Stimulated activated CD4-positive, alpha-beta T cell treated with anti-CD3 and anti-CD28 coated beads, Interleukin-15, amount 100 ng/mL, for 1 hour (primary cell): ENCODE results near the gene ACAN.

Experiments used
- DNase-seq, 2 donors: peaks; one replicate each; pipeline ENCODE4 v3.0.0-alpha.2; 2020; ENCODE audit warnings: low read depth in 1 of 2, low spot score in 1 of 2

Gene ACAN

DNA sequence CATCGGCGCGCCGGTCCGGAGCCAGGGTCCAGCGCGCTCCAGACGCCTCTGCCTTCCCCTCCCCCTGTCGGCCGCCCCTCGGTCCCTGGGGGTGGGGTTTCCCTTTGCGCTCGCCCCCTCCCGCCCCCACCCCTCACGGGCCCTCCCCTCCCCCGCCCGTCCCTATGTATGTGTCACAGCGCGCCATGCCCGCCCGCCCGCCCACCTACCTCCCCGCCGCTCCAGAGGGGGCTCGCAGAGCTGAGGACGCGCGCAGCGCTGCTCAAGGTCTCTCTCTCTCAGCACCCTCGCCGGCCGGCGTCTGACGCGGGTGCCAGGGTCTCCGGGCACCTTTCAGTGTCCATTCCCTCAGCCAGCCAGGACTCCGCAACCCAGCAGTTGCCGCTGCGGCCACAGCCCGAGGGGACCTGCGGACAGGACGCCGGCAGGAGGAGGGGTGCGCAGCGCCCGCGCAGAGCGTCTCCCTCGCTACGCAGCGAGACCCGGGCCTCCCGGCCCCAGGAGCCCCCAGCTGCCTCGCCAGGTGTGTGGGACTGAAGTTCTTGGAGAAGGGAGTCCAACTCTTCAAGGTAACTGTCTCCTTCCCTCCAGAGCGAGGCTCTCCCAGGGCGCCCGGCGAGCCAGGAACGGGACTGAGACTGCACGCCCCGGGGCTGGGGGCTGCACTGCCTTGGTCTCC lies at the start of gene ACAN:
TSS of gene ACAN (plus strand) at position 196 of the 679 bp plus-strand sequence. CDS start 32,771 bp downstream, outside the sequence.
- no peak for DNase-seq

GRCh38 chr15:88756521-88756920 lies 46.7 kb upstream of the ACAN start:
- no peak for DNase-seq

DNA sequence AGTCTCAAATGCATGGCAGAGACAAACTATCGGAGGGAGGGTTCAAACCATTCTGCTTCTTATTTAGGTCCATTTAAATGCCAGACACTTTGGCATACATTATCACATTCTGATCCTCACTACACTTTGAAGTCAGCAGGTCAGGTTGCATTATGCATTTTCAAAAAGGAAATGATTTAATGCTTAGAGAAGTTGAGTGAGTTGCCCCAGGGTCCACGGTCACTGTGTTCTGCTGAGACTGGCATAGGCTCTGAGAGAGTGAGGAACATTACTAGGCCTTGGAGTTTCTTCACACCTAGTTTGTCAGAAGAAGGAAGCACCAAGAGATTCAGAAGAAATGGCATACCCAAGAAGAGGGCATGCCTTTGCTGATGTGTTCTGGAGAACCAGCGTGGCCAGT lies 46.3 kb upstream of the ACAN start:
- DNase-seq, result no peak

GRCh38 chr15:88759872-88760271 lies 43.4 kb upstream of the ACAN start:
- no peak for DNase-seq

DNA sequence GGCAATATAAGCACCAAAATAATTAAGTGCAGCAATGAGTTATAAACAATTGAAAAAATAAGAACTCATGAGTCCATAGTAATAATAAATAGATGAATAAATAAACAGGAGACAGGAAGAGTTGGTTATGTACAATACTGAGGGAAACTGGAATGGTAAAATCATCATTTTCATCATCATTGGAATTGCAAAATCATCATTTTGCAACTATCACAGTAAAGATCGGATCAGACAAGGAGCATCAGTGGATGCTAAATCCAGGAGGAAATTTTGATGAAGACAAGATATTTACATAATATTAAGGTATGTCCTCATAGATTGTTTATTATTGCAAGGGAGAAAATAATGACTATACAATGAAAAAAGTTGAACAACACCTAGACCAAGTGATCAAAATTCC lies 38.8 kb upstream of the ACAN start:
- no peak for DNase-seq

- DNase-seq, result no peak
These were observed 38.0 kb upstream of the ACAN start for GRCh38 chr15:88765212-88765611.

GRCh38 chr15:88769161-88769971 lies 33.9 kb upstream of the ACAN start:
- no peak for DNase-seq

- DNase-seq, result no peak
These were observed 27.5 kb upstream of the ACAN start for GRCh38 chr15:88775776-88776175.

GRCh38 chr15:88776646-88777045 lies 26.6 kb upstream of the ACAN start:
- no peak for DNase-seq

- DNase-seq, result no peak
These were observed 23.3 kb upstream of the ACAN start for GRCh38 chr15:88779944-88780343.

DNA sequence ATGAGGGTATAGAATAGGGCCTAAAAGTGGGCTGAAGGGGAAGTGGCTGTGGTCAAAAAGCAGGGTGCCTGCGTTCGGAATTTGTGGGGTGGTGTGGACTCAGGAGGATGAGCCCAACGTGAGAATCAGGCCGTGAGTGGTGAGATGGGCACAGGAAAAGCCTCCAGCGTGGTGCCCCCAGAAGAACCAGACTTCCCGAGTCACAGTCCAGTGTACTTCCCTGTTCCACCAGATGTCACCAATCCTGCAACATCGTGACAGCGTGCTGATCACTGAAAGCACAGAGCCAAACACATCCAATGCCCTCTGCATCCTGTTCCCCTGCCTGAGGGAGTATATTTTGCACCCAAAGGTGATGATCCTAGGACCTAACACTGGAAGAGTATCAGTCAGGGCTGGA lies 20.8 kb upstream of the ACAN start:
- no peak for DNase-seq

- DNase-seq, result no peak
These were observed 18.0 kb upstream of the ACAN start for GRCh38 chr15:88785217-88785616.

DNA sequence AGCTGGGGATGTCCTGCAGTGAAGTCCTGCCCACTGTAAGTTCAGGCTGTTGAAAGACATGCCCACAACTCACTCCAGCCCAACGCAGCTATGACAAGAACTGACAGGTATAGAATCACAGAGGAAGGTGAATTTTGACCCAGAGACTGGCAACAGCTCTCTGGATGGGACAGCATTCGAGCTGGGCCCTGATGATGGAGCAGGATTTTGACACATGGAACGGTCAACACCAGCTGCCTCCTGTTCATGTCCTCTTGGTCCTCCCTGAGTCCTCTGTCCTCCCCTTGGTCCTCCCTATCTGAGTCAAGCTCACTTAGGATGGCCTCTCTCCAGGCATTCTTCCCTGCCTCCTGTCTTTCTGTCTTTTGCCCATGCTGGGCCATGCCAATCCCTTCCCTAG lies 15.2 kb upstream of the ACAN start:
- DNase-seq, result no peak

DNA sequence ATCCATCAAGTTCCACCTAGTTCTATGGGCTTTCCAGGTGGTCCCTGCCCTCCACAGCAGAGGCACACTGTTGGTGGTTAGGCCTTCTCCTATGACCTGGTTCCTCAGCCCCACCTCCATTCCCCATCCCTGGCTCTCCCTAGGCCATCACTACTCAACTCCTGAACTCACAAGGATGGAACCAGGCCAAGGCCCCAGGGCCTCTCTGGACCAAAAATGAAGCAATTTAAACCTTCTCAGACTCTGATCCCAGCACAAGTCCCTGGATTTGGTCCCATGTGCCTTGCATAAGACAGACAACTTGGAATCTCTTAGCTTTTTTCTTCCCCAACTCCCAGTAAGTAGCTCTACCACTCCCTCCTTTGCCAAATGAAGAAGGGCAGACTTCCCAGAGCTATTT lies 14.4 kb upstream of the ACAN start:
- no peak for DNase-seq

- no peak for DNase-seq
These were observed 12.8 kb upstream of the ACAN start for GRCh38 chr15:88790486-88790885.

GRCh38 chr15:88791637-88792036 lies 11.6 kb upstream of the ACAN start:
- no peak for DNase-seq

GRCh38 chr15:88792342-88793282 lies 10.6 kb upstream of the ACAN start:
- DNase-seq, result no peak

GRCh38 chr15:88794001-88794400 lies 9.2 kb upstream of the ACAN start:
- DNase-seq, result no peak

DNA sequence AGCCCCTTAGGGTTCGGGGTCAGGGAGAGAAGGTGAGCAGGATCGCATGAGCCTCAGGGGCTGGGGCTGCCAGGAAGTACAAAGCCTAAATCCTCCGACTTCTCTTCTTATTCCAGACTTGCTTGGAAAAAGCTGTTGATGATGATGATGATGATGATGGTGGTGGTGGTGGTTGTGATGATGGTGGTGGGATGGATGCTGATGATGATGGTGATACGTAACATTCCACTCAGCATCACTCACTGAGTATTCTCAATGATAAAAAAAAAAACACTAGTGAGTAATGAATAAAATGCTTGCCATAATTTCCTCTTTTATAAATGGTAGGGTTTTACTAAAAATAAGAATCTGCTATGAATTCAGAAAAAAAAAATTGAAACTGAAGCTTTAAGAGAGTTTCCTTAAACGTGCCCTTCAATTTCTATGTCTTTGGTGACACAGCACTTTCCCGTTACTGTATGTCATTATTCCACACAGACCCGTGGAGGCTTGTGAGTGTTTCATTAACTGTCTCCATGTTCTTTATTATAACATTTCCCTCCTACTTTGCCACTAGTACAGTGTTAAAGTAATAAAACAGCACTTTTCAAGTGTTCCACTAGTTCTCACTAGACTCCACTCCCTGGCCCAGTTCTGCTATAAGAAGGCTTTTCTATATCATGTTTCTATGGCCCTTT lies 5.4 kb upstream of the ACAN start:
- no peak for DNase-seq

- DNase-seq, result no peak
These were observed 3.9 kb upstream of the ACAN start for GRCh38 chr15:88799341-88799740.

- no peak for DNase-seq
These were observed 3.2 kb upstream of the ACAN start for GRCh38 chr15:88800026-88800425.
